Measurements from ENCODE around the gene GRID1. TPM values are rescaled to one million over a fixed set of nuclear protein-coding genes. Genes with fewer than 3 reads are reported as not detected.
"Not testable (repeated sequence)": the region's sequence is repeated elsewhere in the genome, so short reads cannot be mapped to it uniquely, and the experiment has no call there.

Gene GRID1
- total RNA-seq, 1 donor from 2014 or later, result 0.75 TPM

- FAIRE-seq (no peak), DNase-seq (ENCODE audit: low read depth) (no peak)
- no peak overlapping the region for H3K9ac ChIP-seq (ENCODE audit: low read length)
- Mint-ChIP-seq H3K36me3 (ENCODE audit: low read depth, unreplicated experiment) (peaks cover under 1% of the 10 kb centered on the region), H3K4me3 (ENCODE audit: unreplicated experiment) (no peak overlapping the region), H3K4me1 (ENCODE audit: low read depth, unreplicated experiment) (no peaks in the 10 kb centered on the region), H3K9me3 (ENCODE audit: unreplicated experiment) (peaks cover 10% of the 10 kb centered on the region), H3K27me3 (ENCODE audit: low read depth, unreplicated experiment) (peaks cover 11% of the 10 kb centered on the region), H3K27ac (ENCODE audit: unreplicated experiment) (no peak overlapping the region)
- H3K27me3 ChIP-seq (ENCODE audit: insufficient read depth, low read length), result no peaks in the 10 kb centered on the region
- no peak overlapping the region for H2AFZ ChIP-seq (ENCODE audit: low read depth, low read length)
- H4K20me1 ChIP-seq (ENCODE audit: insufficient read depth, low read length), result no peaks in the 10 kb centered on the region
- H3K27ac ChIP-seq (ENCODE audit: low read depth, low read length), result no peak overlapping the region
- H3K9me3 ChIP-seq (ENCODE audit: insufficient read depth, low read depth, low read length), result no peaks in the 10 kb centered on the region
- no peaks in the 10 kb centered on the region for H3K4me1 ChIP-seq (ENCODE audit: insufficient read depth, low read length)
- no peak overlapping the region for H3K4me3 ChIP-seq (ENCODE audit: insufficient read depth, low read depth, low read length)
- TF ChIP-seq EZH2 (IDR thresholded peaks at IDR 0.05; ENCODE audit: insufficient read depth, low read length) (no peak), CTCF (IDR thresholded peaks at IDR 0.05; ENCODE audit: insufficient read depth, low read depth, low read length) (no peak)
- no peaks in the 10 kb centered on the region for H3K79me2 ChIP-seq (ENCODE audit: insufficient read depth, low read length)
- H3K4me2 ChIP-seq (ENCODE audit: low read length), result no peak overlapping the region
- no peaks in the 10 kb centered on the region for H3K36me3 ChIP-seq (ENCODE audit: insufficient read depth, low read length)
Observed at GRCh38 chr10:86242761-86243160, 123.8 kb downstream of the GRID1 start.

GRCh38 chr10:86238089-86238488 is 128.5 kb downstream of the GRID1 start:
- H3K4me2 ChIP-seq (ENCODE audit: low read length); H3K27ac Mint-ChIP-seq (ENCODE audit: unreplicated experiment); H3K9ac ChIP-seq (ENCODE audit: low read length); H3K4me1 Mint-ChIP-seq (ENCODE audit: low read depth, unreplicated experiment); H3K36me3 ChIP-seq (ENCODE audit: insufficient read depth, low read length); FAIRE-seq; H4K20me1 ChIP-seq (ENCODE audit: insufficient read depth, low read length); H3K27ac ChIP-seq (ENCODE audit: low read depth, low read length); H3K4me1 ChIP-seq (ENCODE audit: insufficient read depth, low read length); H3K27me3 Mint-ChIP-seq (ENCODE audit: low read depth, unreplicated experiment); DNase-seq (ENCODE audit: low read depth); H3K36me3 Mint-ChIP-seq (ENCODE audit: low read depth, unreplicated experiment); H3K9me3 Mint-ChIP-seq (ENCODE audit: unreplicated experiment); H3K79me2 ChIP-seq (ENCODE audit: insufficient read depth, low read length); H3K27me3 ChIP-seq (ENCODE audit: insufficient read depth, low read length); H2AFZ ChIP-seq (ENCODE audit: low read depth, low read length); H3K4me3 Mint-ChIP-seq (ENCODE audit: unreplicated experiment); H3K9me3 ChIP-seq (ENCODE audit: insufficient read depth, low read depth, low read length); H3K4me3 ChIP-seq (ENCODE audit: insufficient read depth, low read depth, low read length): not testable (repeated sequence)

- Histone ChIP-seq H3K27ac (ENCODE audit: low read depth, low read length) (no peak overlapping the region), H3K27me3 (ENCODE audit: insufficient read depth, low read length) (no peaks in the 10 kb centered on the region), H3K36me3 (ENCODE audit: insufficient read depth, low read length) (no peaks in the 10 kb centered on the region), H4K20me1 (ENCODE audit: insufficient read depth, low read length) (no peaks in the 10 kb centered on the region), H3K4me1 (ENCODE audit: insufficient read depth, low read length) (peaks cover 2% of the 10 kb centered on the region), H3K4me3 (ENCODE audit: insufficient read depth, low read depth, low read length) (no peak overlapping the region), H3K79me2 (ENCODE audit: insufficient read depth, low read length) (no peaks in the 10 kb centered on the region), H2AFZ (ENCODE audit: low read depth, low read length) (no peak overlapping the region), H3K9me3 (ENCODE audit: insufficient read depth, low read depth, low read length) (no peaks in the 10 kb centered on the region), H3K4me2 (ENCODE audit: low read length) (no peak overlapping the region), H3K9ac (ENCODE audit: low read length) (no peak overlapping the region)
- H3K4me3 Mint-ChIP-seq (ENCODE audit: unreplicated experiment), result no peak overlapping the region
- peaks cover 2% of the 10 kb centered on the region for H3K27me3 Mint-ChIP-seq (ENCODE audit: low read depth, unreplicated experiment)
- peaks cover 6% of the 10 kb centered on the region for H3K9me3 Mint-ChIP-seq (ENCODE audit: unreplicated experiment)
- peaks cover 7% of the 10 kb centered on the region for H3K36me3 Mint-ChIP-seq (ENCODE audit: low read depth, unreplicated experiment)
- DNase-seq (ENCODE audit: low read depth), result no peak
- TF ChIP-seq EZH2 (IDR thresholded peaks at IDR 0.05; ENCODE audit: insufficient read depth, low read length) (no peak), CTCF (IDR thresholded peaks at IDR 0.05; ENCODE audit: insufficient read depth, low read depth, low read length) (no peak)
- no peak for FAIRE-seq
- H3K4me1 Mint-ChIP-seq (ENCODE audit: low read depth, unreplicated experiment), result peaks cover 9% of the 10 kb centered on the region
- no peak overlapping the region for H3K27ac Mint-ChIP-seq (ENCODE audit: unreplicated experiment)
Observed at GRCh38 chr10:86234541-86235270, 131.9 kb downstream of the GRID1 start.
